CD14-positive monocyte (primary cell): ENCODE measurements around the gene COL19A1. TPM values are rescaled to one million over a fixed set of nuclear protein-coding genes. Genes with fewer than 3 reads are reported as not detected.

Source experiments
- DNase-seq, 3 donors: peaks; one replicate each; pipeline ENCODE4 v3.0.0-alpha.2; 2011 to 2022
- H2AFZ ChIP-seq: 2 replicates; pipeline ENCODE4 v1.6.0; 2012; ENCODE audit warnings: mild to moderate bottlenecking, low read depth, low read length, inconsistent platforms; ENCODE audit not compliant: insufficient read depth, poor library complexity, severe bottlenecking
- H3K27ac ChIP-seq, 2 donors: 1 replicate in 1 of 2; 2 replicates in 1 of 2; pipeline ENCODE4 v1.5.1; 2012 to 2013; ENCODE audit warnings: low read length in 2 of 2, control low read depth in 1 of 2, inconsistent platforms in 1 of 2, low read depth in 1 of 2, mild to moderate bottlenecking in 1 of 2
- H3K27me3 ChIP-seq, 2 donors: one replicate each; pipeline versions ENCODE4 v1.6.0 to v1.6.1; 2011 to 2013; ENCODE audit warnings: low read length in 2 of 2; ENCODE audit not compliant: control insufficient read depth in 2 of 2, insufficient read depth in 2 of 2
- H3K36me3 ChIP-seq, 2 donors: replicated peaks in 1 of 2; 1 replicate in 1 of 2; 2 replicates in 1 of 2; pipeline versions ENCODE4 v1.5.1 to v1.6.1; 2012 to 2013; ENCODE audit warnings: low read length in 2 of 2, control low read depth in 1 of 2, inconsistent platforms in 1 of 2, mild to moderate bottlenecking in 1 of 2; ENCODE audit not compliant: insufficient read depth in 2 of 2, control insufficient read depth in 1 of 2
- H3K4me1 ChIP-seq, 2 donors: 1 replicate in 1 of 2; 2 replicates in 1 of 2; pipeline versions ENCODE4 v1.5.1 to v1.6.1; 2012 to 2013; ENCODE audit warnings: low read length in 2 of 2, control low read depth in 1 of 2, inconsistent platforms in 1 of 2, mild to moderate bottlenecking in 1 of 2, moderate library complexity in 1 of 2; ENCODE audit not compliant: insufficient read depth in 2 of 2, control insufficient read depth in 1 of 2
- H3K4me2 ChIP-seq: replicated peaks from 2 replicates; pipeline ENCODE3; 2012; ENCODE audit warnings: low read length, moderate library complexity, mild to moderate bottlenecking; ENCODE audit not compliant: poor library complexity, severe bottlenecking; ENCODE audit errors: extremely low read depth
- H3K4me3 ChIP-seq, 3 experiments: fragments of 200-600 bp in 1 of 3; sonication (generic) in 1 of 3; replicated peaks in 1 of 3; 1 replicate in 2 of 3; 2 replicates in 1 of 3; pipeline ENCODE4 v1.5.1; 2011 to 2013; ENCODE audit warnings: low read length in 3 of 3, mild to moderate bottlenecking in 3 of 3, control low read depth in 2 of 3, low read depth in 2 of 3, inconsistent platforms in 1 of 3, moderate library complexity in 1 of 3
- H3K79me2 ChIP-seq: 2 replicates; pipeline ENCODE4 v1.6.0; 2012; ENCODE audit warnings: mild to moderate bottlenecking, control low read depth, inconsistent platforms, low read length, moderate library complexity; ENCODE audit not compliant: insufficient read depth
- H3K9ac ChIP-seq: 2 replicates; pipeline ENCODE4 v1.6.0; 2017; ENCODE audit warnings: low read length, mild to moderate bottlenecking; ENCODE audit not compliant: insufficient read depth, poor library complexity, severe bottlenecking
- H3K9me3 ChIP-seq, 2 donors: replicated peaks in 1 of 2; 1 replicate in 1 of 2; 2 replicates in 1 of 2; pipeline versions ENCODE4 v1.5.1 to v1.6.1; 2012 to 2013; ENCODE audit warnings: low read length in 2 of 2, control low read depth in 1 of 2; ENCODE audit not compliant: control insufficient read depth in 1 of 2, insufficient read depth in 1 of 2
- H4K20me1 ChIP-seq: 2 replicates; pipeline ENCODE4 v1.6.0; 2012; ENCODE audit warnings: mild to moderate bottlenecking, low read length, control low read depth, moderate library complexity; ENCODE audit not compliant: insufficient read depth
- H3K27ac Mint-ChIP-seq, 7 donors: one replicate each; pipeline ENCODE4 v1.8.0; 2020; ENCODE audit warnings: mild to moderate bottlenecking in 7 of 7, mixed read lengths in 7 of 7, moderate library complexity in 6 of 7, inconsistent platforms in 2 of 7
- H3K27me3 Mint-ChIP-seq, 3 donors: one replicate each; pipeline ENCODE4 v1.8.0; 2021 to 2022; ENCODE audit warnings: low read depth in 3 of 3, mild to moderate bottlenecking in 3 of 3, mixed read lengths in 3 of 3, moderate library complexity in 3 of 3, inconsistent platforms in 1 of 3
- H3K36me3 Mint-ChIP-seq, 2 donors: one replicate each; pipeline ENCODE4 v1.8.0; 2020; ENCODE audit warnings: mixed read lengths in 2 of 2, inconsistent platforms in 1 of 2, mild to moderate bottlenecking in 1 of 2
- H3K4me1 Mint-ChIP-seq: one replicate; pipeline ENCODE4 v1.8.0; 2020; ENCODE audit warnings: mild to moderate bottlenecking, mixed read lengths
- H3K4me3 Mint-ChIP-seq, 2 donors: one replicate each; pipeline ENCODE4 v1.8.0; 2020; ENCODE audit warnings: mild to moderate bottlenecking in 2 of 2, mixed read lengths in 2 of 2, moderate library complexity in 1 of 2
- H3K9me3 Mint-ChIP-seq, 7 donors: one replicate each; pipeline ENCODE4 v1.8.0; 2020 to 2022; ENCODE audit warnings: mixed read lengths in 7 of 7, mild to moderate bottlenecking in 6 of 7, moderate library complexity in 6 of 7, inconsistent platforms in 2 of 7
- CTCF ChIP-seq: fragments of 200-600 bp; IDR thresholded peaks from one replicate; pipeline ENCODE4 v1.8.0; 2022; ENCODE audit warnings: antibody characterized with exemption, mild to moderate bottlenecking
- WGBS: methylation state at CpG from one replicate; pipeline ENCODE4 v1.1.5; 2013; ENCODE audit warnings: missing lambda C conversion rate; ENCODE audit not compliant: insufficient coverage; 5-methylcytosine and 5-hydroxymethylcytosine counted together
- intact Hi-C, 2 donors: fragments of 100-400 bp; cut with micrococcal nuclease; formaldehyde crosslinking; loops; one replicate each; pipeline versions ENCODE4 v1.15.0 to v1.15.1; 2023
- polyA plus RNA-seq, 3 donors: library from polyadenylated mRNA; depleted of rRNA in 1 of 3; unstranded in 2 of 3; stranded (reverse) in 1 of 3; fragments of 300-500 nt in 2 of 3; fragments of >200 nt in 1 of 3; fragmentation: Illumina TruSeq in 2 of 3; gene quantifications; 1 replicate in 2 of 3; 2 replicates in 1 of 3; pipeline ENCODE4 v1.2.3, GENCODE V29; 2012 to 2021

The COL19A1 gene
- polyA plus RNA-seq, 3 donors = not detected

DNA sequence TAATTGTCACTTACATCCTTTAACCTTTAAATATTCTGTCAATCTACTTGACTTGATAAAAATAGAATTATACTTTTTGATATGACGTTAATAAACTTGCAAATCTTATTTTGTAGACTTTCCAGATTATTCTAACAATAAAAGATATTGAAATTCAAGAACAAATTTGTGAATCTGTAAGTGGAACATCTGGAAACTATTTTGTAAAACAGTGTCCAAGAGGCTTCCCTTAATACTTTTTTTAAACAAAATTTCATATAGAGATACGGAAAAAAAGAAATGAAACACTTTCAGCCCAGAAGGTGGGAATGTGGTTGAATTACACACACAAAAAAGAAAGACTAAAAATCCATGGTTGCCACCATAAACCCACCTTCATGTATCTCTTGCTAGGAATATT is 174.4 kb downstream of the COL19A1 start:
- intact Hi-C loops = no loop called here
- Histone ChIP-seq H3K9me3 (no peaks in the 10 kb centered on the region), H3K4me1 (no peaks in the 10 kb centered on the region), H3K79me2 (no peaks in the 10 kb centered on the region), H3K4me2 (no peak overlapping the region), H2AFZ (no peak overlapping the region), H3K36me3 (no peaks in the 10 kb centered on the region), H3K27me3 (no peaks in the 10 kb centered on the region), H4K20me1 (no peaks in the 10 kb centered on the region), H3K9ac (no peak overlapping the region), H3K27ac (no peak overlapping the region), H3K4me3 (no peak overlapping the region)
- no peak overlapping the region for H3K4me3 Mint-ChIP-seq
- H3K27ac Mint-ChIP-seq = no peak overlapping the region
- no peaks in the 10 kb centered on the region for H3K4me1 Mint-ChIP-seq
- no peak for TF ChIP-seq CTCF
- H3K9me3 Mint-ChIP-seq = peaks cover 0 to 4% (median 2%) of the 10 kb centered on the region in 7 donors
- peaks cover 0 to 1% (median 0%) of the 10 kb centered on the region in 3 donors for H3K27me3 Mint-ChIP-seq
- no CpG with 5 or more reads among the region's 2 CpGs for WGBS
- no peaks in the 10 kb centered on the region for H3K36me3 Mint-ChIP-seq
- DNase-seq = no peak

- Histone ChIP-seq H4K20me1 (no peaks in the 10 kb centered on the region), H3K4me3 (no peak overlapping the region), H3K79me2 (no peaks in the 10 kb centered on the region), H3K4me2 (no peak overlapping the region), H3K36me3 (no peaks in the 10 kb centered on the region), H3K4me1 (no peaks in the 10 kb centered on the region), H3K27ac (no peak overlapping the region), H2AFZ (no peak overlapping the region), H3K27me3 (no peaks in the 10 kb centered on the region), H3K9ac (no peak overlapping the region), H3K9me3 (no peaks in the 10 kb centered on the region)
- DNase-seq = no peak
- no peak overlapping the region for H3K4me3 Mint-ChIP-seq
- intact Hi-C loops = no loop called here
- H3K9me3 Mint-ChIP-seq = peaks cover 0 to 4% (median 2%) of the 10 kb centered on the region in 7 donors
- no CpG with 5 or more reads among the region's 1 CpG for WGBS
- H3K36me3 Mint-ChIP-seq = no peaks in the 10 kb centered on the region
- H3K4me1 Mint-ChIP-seq = no peaks in the 10 kb centered on the region
- TF ChIP-seq CTCF = no peak
- peaks cover 0 to 1% (median 0%) of the 10 kb centered on the region in 3 donors for H3K27me3 Mint-ChIP-seq
- H3K27ac Mint-ChIP-seq = no peak overlapping the region
Observed at GRCh38 chr6:70041411-70041810, 175.1 kb downstream of the COL19A1 start.
